WI38 (cell line): ENCODE data around the gene NDST1.

ENCODE experiments used
- H3K4me3 ChIP-seq: 2 replicates; pipeline ENCODE4 v1.5.1; 2011; ENCODE audit warnings: low read depth, mild to moderate bottlenecking, control low read depth, low read length
- TF ChIP-seq, protein P1 (sequence below): IDR thresholded peaks from 2 replicates; pipeline ENCODE4 v1.5.1; 2012; ENCODE audit warnings: low read depth, mild to moderate bottlenecking, control low read depth, low read length

The NDST1 gene

DNA sequence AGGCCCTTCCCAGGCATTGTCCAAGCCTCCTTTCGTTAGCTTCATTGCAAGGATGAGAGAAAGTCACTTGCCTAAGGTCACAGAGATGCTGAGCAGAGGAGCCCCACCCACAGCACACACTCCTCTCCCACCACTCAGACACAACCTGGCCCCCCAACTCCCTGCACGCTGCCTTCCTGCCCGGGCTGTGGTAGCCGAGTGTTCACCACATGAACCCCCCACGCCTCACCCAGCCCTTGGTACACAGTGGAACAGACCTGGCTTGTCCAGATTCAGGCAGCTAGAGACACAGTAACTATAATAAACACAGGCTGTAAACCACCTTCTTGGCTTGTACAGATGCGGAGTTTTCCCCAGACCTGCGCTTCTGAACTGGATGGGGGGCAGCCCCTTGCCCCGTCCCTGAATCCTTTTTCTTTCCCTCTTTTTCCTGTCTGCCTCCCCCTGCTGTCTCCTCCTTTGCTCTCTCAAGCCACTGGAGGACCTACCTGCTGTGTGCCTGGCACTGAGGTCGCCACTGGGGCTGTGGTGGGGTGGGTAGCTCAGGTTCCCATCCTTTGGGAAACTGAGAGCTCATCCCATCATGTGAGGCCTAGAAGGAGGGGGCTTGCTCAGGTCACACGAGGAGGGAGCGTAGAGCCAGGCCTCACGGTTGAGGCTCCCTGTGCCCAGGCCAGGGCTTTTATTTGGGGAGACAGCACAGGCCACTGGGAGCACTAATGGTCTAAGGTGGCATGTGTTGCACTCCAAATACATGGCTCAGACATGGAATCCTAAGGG lies 76.8 kb downstream of the NDST1 start:
- H3K4me3 ChIP-seq, result no peak overlapping the region
- TF ChIP-seq, protein P1, sequence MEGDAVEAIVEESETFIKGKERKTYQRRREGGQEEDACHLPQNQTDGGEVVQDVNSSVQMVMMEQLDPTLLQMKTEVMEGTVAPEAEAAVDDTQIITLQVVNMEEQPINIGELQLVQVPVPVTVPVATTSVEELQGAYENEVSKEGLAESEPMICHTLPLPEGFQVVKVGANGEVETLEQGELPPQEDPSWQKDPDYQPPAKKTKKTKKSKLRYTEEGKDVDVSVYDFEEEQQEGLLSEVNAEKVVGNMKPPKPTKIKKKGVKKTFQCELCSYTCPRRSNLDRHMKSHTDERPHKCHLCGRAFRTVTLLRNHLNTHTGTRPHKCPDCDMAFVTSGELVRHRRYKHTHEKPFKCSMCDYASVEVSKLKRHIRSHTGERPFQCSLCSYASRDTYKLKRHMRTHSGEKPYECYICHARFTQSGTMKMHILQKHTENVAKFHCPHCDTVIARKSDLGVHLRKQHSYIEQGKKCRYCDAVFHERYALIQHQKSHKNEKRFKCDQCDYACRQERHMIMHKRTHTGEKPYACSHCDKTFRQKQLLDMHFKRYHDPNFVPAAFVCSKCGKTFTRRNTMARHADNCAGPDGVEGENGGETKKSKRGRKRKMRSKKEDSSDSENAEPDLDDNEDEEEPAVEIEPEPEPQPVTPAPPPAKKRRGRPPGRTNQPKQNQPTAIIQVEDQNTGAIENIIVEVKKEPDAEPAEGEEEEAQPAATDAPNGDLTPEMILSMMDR, result no peak

DNA sequence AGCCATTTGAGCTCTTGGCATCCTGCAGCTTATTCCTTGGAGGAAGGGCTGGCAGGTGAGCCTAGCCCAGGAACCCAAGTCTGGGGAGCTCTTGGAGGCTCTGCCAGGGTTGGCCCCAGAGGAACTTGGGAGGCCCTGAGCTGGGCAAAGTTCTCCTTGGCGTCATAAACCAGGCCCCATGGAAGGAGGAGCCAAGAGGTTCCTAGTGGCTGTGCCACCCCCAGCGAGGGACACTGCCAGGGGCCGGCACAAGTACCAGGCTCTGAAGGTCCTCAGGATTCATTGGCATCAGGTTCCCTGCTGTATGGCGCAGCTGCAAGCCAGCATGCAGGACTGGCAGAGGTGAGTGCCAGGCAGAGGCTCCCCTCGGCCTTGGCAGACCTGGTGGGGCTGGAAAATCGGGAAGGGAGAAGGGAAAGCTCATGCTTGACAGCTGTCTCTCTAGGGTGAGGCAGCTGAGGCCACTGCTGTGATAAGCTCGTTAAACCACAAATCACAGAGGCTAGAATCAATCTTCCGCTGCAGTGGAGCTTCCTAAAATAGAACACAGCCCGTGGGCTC lies 77.9 kb downstream of the NDST1 start:
- H3K4me3 ChIP-seq, result no peak overlapping the region
- TF ChIP-seq, protein P1, result no peak

GRCh38 chr5:150587016-150587415 lies 79.1 kb downstream of the NDST1 start:
- no peak overlapping the region for H3K4me3 ChIP-seq

GRCh38 chr5:150587856-150588595 lies 80.1 kb downstream of the NDST1 start:
- H3K4me3 ChIP-seq, result no peak overlapping the region
- TF ChIP-seq, protein P1, result no peak

More at GRCh38 chr5:150587016-150587415, 79.1 kb downstream of the NDST1 start:
- TF ChIP-seq, protein P1, result no peak

- no peak overlapping the region for H3K4me3 ChIP-seq
- TF ChIP-seq, protein P1, result no peak
Observed at GRCh38 chr5:150588596-150588890, 80.6 kb downstream of the NDST1 start.

GRCh38 chr5:150589862-150590601 lies 82.1 kb downstream of the NDST1 start:
- TF ChIP-seq, protein P1, result peak; percentile 79
- H3K4me3 ChIP-seq, result no peak overlapping the region
